H1 (cell line): ENCODE data around the gene LNX2. TPM values are rescaled to one million over a fixed set of nuclear protein-coding genes. Genes with fewer than 3 reads are reported as not detected.

Experiments
- CTCF ChIA-PET: fragments of 300-600 bp; sonication (Branson Sonifier 250); formaldehyde crosslinking; loops from one replicate; lab custom pipeline; 2021; ENCODE audit not compliant: partially characterized antibody; lab: Charles Lee
- POLR2A ChIA-PET: fragments of 300-600 bp; sonication (Branson Sonifier 250); formaldehyde crosslinking; loops from one replicate; lab custom pipeline; 2021; ENCODE audit warnings: inconsistent platforms; ENCODE audit not compliant: partially characterized antibody; lab: Charles Lee
- DNase-seq, 2 experiments: peaks; one replicate each; pipeline versions ENCODE4 v3.0.0 to v3.0.0-alpha.2; 2010 to 2022; ENCODE audit warnings: low spot score in 2 of 2, low read depth in 1 of 2, mixed read lengths in 1 of 2
- FAIRE-seq: peaks from 2 replicates; lab custom pipeline; 2011; peaks lifted over from hg19 to GRCh38; lab: Jason Lieb, UNC
- H2AFZ ChIP-seq: 2 replicates; pipeline ENCODE4 v1.8.1; 2012; ENCODE audit warnings: low read length, inconsistent platforms
- H2AK5ac ChIP-seq: 2 replicates; pipeline ENCODE4 v1.6.1; 2013; ENCODE audit warnings: low read depth, low read length
- H2BK120ac ChIP-seq: replicated peaks from 2 replicates; pipeline ENCODE3; 2013; ENCODE audit warnings: low read depth, low read length, inconsistent platforms
- H2BK12ac ChIP-seq: 2 replicates; pipeline ENCODE4 v1.6.1; 2013; ENCODE audit warnings: low read depth, low read length
- H2BK15ac ChIP-seq: 2 replicates; pipeline ENCODE4 v1.6.1; 2013; ENCODE audit warnings: low read length
- H2BK20ac ChIP-seq: 2 replicates; pipeline ENCODE4 v1.6.1; 2013; ENCODE audit warnings: low read length
- H2BK5ac ChIP-seq: 2 replicates; pipeline ENCODE4 v1.6.1; 2013; ENCODE audit warnings: low read depth, low read length
- H3K14ac ChIP-seq: 2 replicates; pipeline ENCODE4 v1.6.1; 2013; ENCODE audit warnings: inconsistent platforms; ENCODE audit not compliant: insufficient read length
- H3K18ac ChIP-seq: 2 replicates; pipeline ENCODE4 v1.6.1; 2013; ENCODE audit warnings: low read length; ENCODE audit errors: extremely low read depth
- H3K23ac ChIP-seq: 2 replicates; pipeline ENCODE4 v1.6.1; 2013; ENCODE audit warnings: inconsistent platforms; ENCODE audit not compliant: insufficient read length
- H3K23me2 ChIP-seq: 2 replicates; pipeline ENCODE4 v1.6.1; 2013; ENCODE audit warnings: low read depth, low read length
- H3K27ac ChIP-seq: 2 replicates; pipeline ENCODE4 v1.6.1; 2011; ENCODE audit warnings: low read depth, low read length, inconsistent platforms
- H3K27me3 ChIP-seq, 4 experiments: replicated peaks in 1 of 4; 1 replicate in 1 of 4; 2 replicates in 3 of 4; pipeline versions ENCODE4 v1.6.1 to v1.8.1; 2011 to 2013; ENCODE audit warnings: low read length in 3 of 4, mild to moderate bottlenecking in 3 of 4, inconsistent platforms in 2 of 4, mixed read lengths in 2 of 4, moderate library complexity in 1 of 4; ENCODE audit not compliant: control insufficient read depth in 3 of 4, insufficient read depth in 3 of 4; ENCODE audit errors: extremely low read depth in 1 of 4
- H3K36me3 ChIP-seq, 4 experiments: 2 replicates each; pipeline versions ENCODE4 v1.6.1 to v1.8.1; 2011 to 2013; ENCODE audit warnings: mild to moderate bottlenecking in 4 of 4, low read length in 3 of 4, moderate library complexity in 2 of 4, control low read depth in 1 of 4, inconsistent platforms in 1 of 4; ENCODE audit not compliant: insufficient read depth in 4 of 4, control insufficient read depth in 2 of 4
- H3K4ac ChIP-seq: replicated peaks from 2 replicates; pipeline ENCODE3; 2013; ENCODE audit warnings: low read length, low read depth, mixed read lengths, inconsistent platforms; ENCODE audit not compliant: insufficient read length
- H3K4me1 ChIP-seq, 4 experiments: replicated peaks in 1 of 4; 1 replicate in 1 of 4; 2 replicates in 3 of 4; pipeline versions ENCODE4 v1.6.1 to v1.8.1; 2011 to 2013; ENCODE audit warnings: low read length in 3 of 4, inconsistent platforms in 2 of 4, mixed read lengths in 1 of 4; ENCODE audit not compliant: insufficient read depth in 4 of 4, control insufficient read depth in 3 of 4
- H3K4me2 ChIP-seq, 2 experiments: 2 replicates each; pipeline versions ENCODE4 v1.6.1 to v1.8.1; 2011 to 2013; ENCODE audit warnings: low read depth in 2 of 2, low read length in 2 of 2, control low read depth in 1 of 2, inconsistent platforms in 1 of 2, mild to moderate bottlenecking in 1 of 2; ENCODE audit not compliant: insufficient read depth in 1 of 2
- H3K4me3 ChIP-seq, 4 experiments: fragments of 200-600, 300-600 bp in 1 of 4; sonication (generic), shearing (Covaris generic), sonication (Bioruptor Twin) in 1 of 4; 2 replicates each; pipeline versions ENCODE4 v1.5.1 to v1.8.1; 2011 to 2016; ENCODE audit warnings: low read length in 4 of 4, low read depth in 3 of 4, control low read depth in 2 of 4, inconsistent platforms in 2 of 4, mild to moderate bottlenecking in 2 of 4, mixed read lengths in 1 of 4, moderate library complexity in 1 of 4; ENCODE audit not compliant: insufficient read depth in 2 of 4; ENCODE audit errors: extremely low read depth in 1 of 4
- H3K56ac ChIP-seq: replicated peaks from 2 replicates; pipeline ENCODE3; 2013; ENCODE audit warnings: low read depth, mild to moderate bottlenecking, mixed read lengths, low read length, inconsistent platforms; ENCODE audit not compliant: insufficient read length
- H3K79me1 ChIP-seq: 2 replicates; pipeline ENCODE4 v1.6.1; 2013; ENCODE audit warnings: low read depth, low read length, control low read depth
- H3K79me2 ChIP-seq, 2 experiments: 2 replicates each; pipeline versions ENCODE4 v1.6.1 to v1.8.1; 2012 to 2013; ENCODE audit warnings: low read length in 2 of 2, mild to moderate bottlenecking in 2 of 2, inconsistent platforms in 1 of 2; ENCODE audit not compliant: insufficient read depth in 2 of 2, control insufficient read depth in 1 of 2
- H3K9ac ChIP-seq, 4 experiments: replicated peaks in 1 of 4; 1 replicate in 1 of 4; 2 replicates in 3 of 4; pipeline versions ENCODE4 v1.6.1 to v1.8.1; 2011 to 2013; ENCODE audit warnings: low read depth in 3 of 4, low read length in 3 of 4, control low read depth in 2 of 4, mild to moderate bottlenecking in 2 of 4, moderate library complexity in 2 of 4, inconsistent platforms in 1 of 4; ENCODE audit errors: extremely low read depth in 1 of 4
- H3K9me3 ChIP-seq, 2 experiments: 2 replicates each; pipeline versions ENCODE4 v1.6.1 to v1.8.1; 2012 to 2013; ENCODE audit warnings: mild to moderate bottlenecking in 2 of 2, moderate library complexity in 2 of 2, control low read depth in 1 of 2, inconsistent platforms in 1 of 2, low read depth in 1 of 2, low read length in 1 of 2, mixed read lengths in 1 of 2; ENCODE audit not compliant: insufficient read depth in 2 of 2
- H4K20me1 ChIP-seq, 2 experiments: replicated peaks in 1 of 2; 2 replicates each; pipeline versions ENCODE3 to v1.8.1; 2011 to 2013; ENCODE audit warnings: inconsistent platforms in 2 of 2, low read length in 2 of 2, mild to moderate bottlenecking in 1 of 2; ENCODE audit not compliant: insufficient read depth in 2 of 2, control insufficient read depth in 1 of 2
- H4K5ac ChIP-seq: 2 replicates; pipeline ENCODE4 v1.6.1; 2013; ENCODE audit warnings: low read length, low read depth, mixed read lengths, inconsistent platforms; ENCODE audit not compliant: insufficient read length
- H4K8ac ChIP-seq: 2 replicates; pipeline ENCODE4 v1.8.0; 2013; ENCODE audit warnings: mild to moderate bottlenecking, moderate library complexity, low read length, inconsistent platforms; ENCODE audit not compliant: insufficient read depth; ENCODE audit errors: extremely low read depth
- H4K91ac ChIP-seq: replicated peaks from 2 replicates; pipeline ENCODE3; 2013; ENCODE audit warnings: low read length, mixed read lengths, inconsistent platforms; ENCODE audit not compliant: insufficient read length
- ASH2L ChIP-seq: fragments of 200-600, 300-600 bp; sonication (generic); IDR thresholded peaks from one replicate; pipeline ENCODE4 v1.7.1; 2017; ENCODE audit warnings: low read length
- EZH2 ChIP-seq: fragments of 200-600 bp; sonication (generic); IDR thresholded peaks from 2 replicates; pipeline ENCODE4 v1.7.1; 2012; ENCODE audit warnings: low read depth, mild to moderate bottlenecking, moderate library complexity, low read length, inconsistent platforms; ENCODE audit not compliant: severe bottlenecking
- JUND ChIP-seq: IDR thresholded peaks from 2 replicates; pipeline ENCODE4 v1.6.1; 2011; ENCODE audit warnings: mild to moderate bottlenecking, improper control_type of control experiment, low read length
- KDM5A ChIP-seq: fragments of 200-600 bp; IDR thresholded peaks from 2 replicates; pipeline ENCODE4 v1.7.1; 2012; ENCODE audit warnings: mild to moderate bottlenecking, low read length, inconsistent platforms, mixed read lengths
- PHF8 ChIP-seq: fragments of 200-600 bp; sonication (generic); conservative IDR thresholded peaks from 2 replicates; pipeline ENCODE4 v1.7.1; 2012; ENCODE audit warnings: low read depth, mild to moderate bottlenecking, inconsistent platforms, low read length, moderate library complexity
- POLR2A ChIP-seq, 2 experiments: IDR thresholded peaks; 1 replicate in 1 of 2; 2 replicates in 1 of 2; pipeline ENCODE4 v1.6.1; 2011; ENCODE audit warnings: low read depth in 2 of 2, low read length in 2 of 2, mild to moderate bottlenecking in 2 of 2; ENCODE audit errors: control extremely low read depth in 1 of 2
- RAD21 ChIP-seq, 2 experiments: IDR thresholded peaks in 1 of 2; conservative IDR thresholded peaks in 1 of 2; 2 replicates each; pipeline ENCODE4 v1.6.1; 2011; ENCODE audit warnings: low read depth in 2 of 2, low read length in 2 of 2, improper control_type of control experiment in 1 of 2, inconsistent platforms in 1 of 2, mild to moderate bottlenecking in 1 of 2, moderate library complexity in 1 of 2
- SP2 ChIP-seq: IDR thresholded peaks from 2 replicates; pipeline ENCODE4 v1.6.1; 2012; ENCODE audit warnings: mild to moderate bottlenecking, low read length, inconsistent platforms
- TEAD4 ChIP-seq: IDR thresholded peaks from 2 replicates; pipeline ENCODE4 v1.6.1; 2012; ENCODE audit warnings: low read depth, low read length, inconsistent platforms, mixed read lengths
- WGBS, 2 experiments: shearing (Covaris generic) in 1 of 2; methylation state at CpG; one replicate each; pipeline versions ENCODE4 v1.1.6 to v1.1.7; 2013 to 2015; ENCODE audit warnings: low lambda C conversion rate in 2 of 2, mixed read lengths in 2 of 2, inconsistent platforms in 1 of 2, low coverage in 1 of 2, missing lambda C conversion rate in 1 of 2; ENCODE audit not compliant: insufficient replicate concordance in 2 of 2, insufficient coverage in 1 of 2, insufficient read length in 1 of 2; ENCODE audit errors: extremely low coverage in 1 of 2, missing lambda C conversion rate in 1 of 2; 5-methylcytosine and 5-hydroxymethylcytosine counted together
- polyA plus RNA-seq, 7 experiments: library from polyadenylated mRNA; depleted of rRNA in 3 of 7; stranded (reverse) in 5 of 7; unstranded in 2 of 7; fragments of >200 nt in 5 of 7; fragments of 200-250 nt in 2 of 7; gene quantifications; 1 replicate in 5 of 7; 2 replicates in 1 of 7; 4 replicates in 1 of 7; pipeline versions ENCODE4 v1.2.1 to v1.2.3, GENCODE V29; 2011 to 2013; ENCODE audit warnings: missing spikeins in 2 of 7, mixed read lengths in 2 of 7
- total RNA-seq: library from RNA; stranded (reverse); fragmentation: NEBNext Ultra II Directional; extraction: Animal tissue kit (Norgen Biotek cat#: 25700); gene quantifications from 2 replicates; pipeline ENCODE4 v1.2.1, GENCODE V29; 2021
- TF ChIP-seq, protein P1 (sequence below): IDR thresholded peaks from 2 replicates; pipeline ENCODE4 v1.6.1; 2011; ENCODE audit warnings: low read length, improper control_type of control experiment

LNX2 gene
- total and polyA plus RNA-seq, 2 of the 8 experiments (the other 6 are each of a cell fraction or from before 2014, with no cell fraction given) = 6.4 to 13.9 TPM

DNA sequence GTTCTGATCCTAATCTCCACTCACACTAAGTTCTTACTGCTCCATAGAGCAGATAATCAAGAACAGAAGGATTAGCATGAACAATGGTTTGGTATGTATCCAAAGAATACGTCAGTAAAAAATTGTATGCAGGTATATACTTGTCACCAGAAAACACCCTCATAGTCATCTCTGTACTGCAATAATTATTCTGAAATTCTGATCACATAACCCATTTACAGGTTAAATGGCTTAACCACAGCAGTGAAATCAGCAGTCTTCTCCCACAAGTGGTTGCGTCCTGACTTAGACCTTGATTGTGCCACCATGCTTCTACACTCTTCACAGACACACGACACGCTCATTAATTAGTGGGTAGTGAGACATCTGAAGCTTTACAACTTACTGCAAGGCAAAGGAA lies 50.9 kb downstream of the LNX2 start:
- POLR2A ChIA-PET = no interaction called here
- Histone ChIP-seq H3K4me1 (no peaks in the 10 kb centered on the region), H3K9me3 (no peaks in the 10 kb centered on the region), H2AK5ac (no peak overlapping the region), H3K56ac (no peak overlapping the region), H3K4ac (no peak overlapping the region), H4K8ac (no peak overlapping the region), H3K4me3 (no peak overlapping the region), H4K91ac (no peak overlapping the region), H3K9ac (no peak overlapping the region), H2BK15ac (no peak overlapping the region), H3K27ac (no peak overlapping the region), H3K4me2 (no peak overlapping the region), H3K27me3 (no peaks in the 10 kb centered on the region), H3K36me3 (peaks cover 0 to 29% (median 12%) of the 10 kb centered on the region in 4 experiments; a peak in 6 of 8 replicates), H2BK12ac (no peak overlapping the region), H3K23me2 (no peaks in the 10 kb centered on the region), H3K79me2 (no peaks in the 10 kb centered on the region), H3K14ac (no peak overlapping the region), H2BK20ac (no peak overlapping the region), H2AFZ (no peak overlapping the region), H3K18ac (no peak overlapping the region), H4K5ac (no peak overlapping the region), H3K23ac (no peak overlapping the region), H2BK120ac (no peak overlapping the region), H4K20me1 (peaks cover 0 to 2% of the 10 kb centered on the region in 2 experiments), H3K79me1 (no peaks in the 10 kb centered on the region), H2BK5ac (no peak overlapping the region)
- DNase-seq (no peak), FAIRE-seq (no peak)
- no peak for TF ChIP-seq POLR2A (IDR thresholded peaks at IDR 0.05; ENCODE audit: control extremely low read depth in 1 of 2, low read depth in 2 of 2, low read length in 2 of 2)
- no peak for TF ChIP-seq TEAD4
- no peak for TF ChIP-seq SP2
- no peak for TF ChIP-seq PHF8
- TF ChIP-seq EZH2 = no peak
- no peak for TF ChIP-seq ASH2L
- TF ChIP-seq, protein P1, sequence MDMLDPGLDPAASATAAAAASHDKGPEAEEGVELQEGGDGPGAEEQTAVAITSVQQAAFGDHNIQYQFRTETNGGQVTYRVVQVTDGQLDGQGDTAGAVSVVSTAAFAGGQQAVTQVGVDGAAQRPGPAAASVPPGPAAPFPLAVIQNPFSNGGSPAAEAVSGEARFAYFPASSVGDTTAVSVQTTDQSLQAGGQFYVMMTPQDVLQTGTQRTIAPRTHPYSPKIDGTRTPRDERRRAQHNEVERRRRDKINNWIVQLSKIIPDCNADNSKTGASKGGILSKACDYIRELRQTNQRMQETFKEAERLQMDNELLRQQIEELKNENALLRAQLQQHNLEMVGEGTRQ = no peak
- TF ChIP-seq RAD21 (IDR thresholded peaks at IDR 0.05 in 1 of 2, conservative IDR thresholded peaks at IDR 0.05 in 1 of 2; ENCODE audit: low read depth in 2 of 2, low read length in 2 of 2) = no peak
- TF ChIP-seq JUND = no peak
- no peak for TF ChIP-seq KDM5A
- CTCF ChIA-PET = interaction anchor here (1.4 kb wide), 1 partner anchor 37 kb away, joined by 4 read pairs; no protein-coding TSS in a partner anchor
- WGBS, 2 experiments = 93% methylated on average over 4 of the region's 4 CpGs; no CpG with 5 or more reads in 1 of the 2 experiments
